Measurements from ENCODE around the gene SNX1.

GRCh38 chr15:64138331-64138941 is 42.7 kb downstream of the SNX1 start:
- TF ChIP-seq CTCF (IDR thresholded peaks at IDR 0.05; ENCODE audit: low read depth, low read length) (no peak), POLR2A (IDR thresholded peaks at IDR 0.05; ENCODE audit: extremely low read depth, insufficient read length) (no peak), MYC (IDR thresholded peaks at IDR 0.05; ENCODE audit: low read depth, low read length) (no peak), MAX (IDR thresholded peaks at IDR 0.05; ENCODE audit: low read depth, low read length) (no peak)
